T47D (cell line): Measurements from ENCODE around the gene SELPLG.
"Not testable (repeated sequence)": the region's sequence is repeated elsewhere in the genome, so short reads cannot be mapped to it uniquely, and the experiment has no call there.

Experiments
- DNase-seq, 2 experiments: peaks; one replicate each; pipeline versions ENCODE4 v3.0.0 to v3.0.0-alpha.2; 2011 to 2012; ENCODE audit warnings: low read depth in 1 of 2, low spot score in 1 of 2
- JUND ChIP-seq: IDR thresholded peaks from 2 replicates; pipeline ENCODE4 v1.6.1; 2012; ENCODE audit warnings: low read depth
- in situ Hi-C: cut with HindIII; loops from 2 replicates; pipeline ENCODE4 v1.10.0; 2016; ENCODE audit warnings: low sequenced_read_pairs, low pct_unique_long_range_greater_than_20kb

Gene SELPLG

DNA sequence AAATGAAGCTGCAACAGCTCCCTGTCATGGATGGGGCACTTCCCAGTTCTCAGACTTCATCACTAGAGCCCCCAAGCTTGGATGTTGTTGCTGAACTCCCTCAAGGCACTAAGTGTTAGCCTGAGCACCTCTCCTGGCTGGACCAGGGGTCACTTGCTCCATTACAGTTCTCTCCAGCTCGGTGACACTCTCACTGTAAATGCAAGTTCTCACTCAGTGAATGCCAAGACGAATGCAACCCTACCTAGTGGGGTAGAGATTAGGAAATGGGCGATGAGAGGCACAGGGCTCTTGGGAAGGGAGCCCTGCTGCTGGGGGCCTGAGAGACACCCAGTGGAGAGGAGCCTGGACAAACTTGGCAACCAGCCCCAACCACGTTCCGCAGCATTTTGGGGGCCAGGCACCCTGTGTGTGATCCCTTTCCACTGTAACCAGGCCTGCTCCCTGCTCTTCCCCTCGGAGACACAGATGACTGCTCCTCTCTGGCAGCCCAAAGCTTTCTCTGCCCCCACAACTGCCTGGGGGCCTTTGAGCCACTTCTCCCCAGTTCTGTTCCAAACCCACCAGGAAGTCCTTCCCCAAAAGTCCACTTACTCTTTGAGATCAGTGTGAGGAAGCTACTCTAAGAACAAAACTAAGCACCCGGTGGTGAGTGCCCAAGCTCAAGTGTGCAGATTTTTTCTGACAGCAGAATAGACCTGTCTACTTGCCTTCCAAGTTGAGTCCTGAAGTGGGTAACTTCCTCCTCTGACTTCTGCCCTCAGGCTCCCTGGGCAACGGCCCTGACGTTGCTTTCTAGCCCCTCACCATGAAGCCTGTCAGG lies 8.0 kb upstream of the SELPLG start:
- in situ Hi-C loops = no loop called here
- no peak for DNase-seq
- no peak for TF ChIP-seq JUND

DNA sequence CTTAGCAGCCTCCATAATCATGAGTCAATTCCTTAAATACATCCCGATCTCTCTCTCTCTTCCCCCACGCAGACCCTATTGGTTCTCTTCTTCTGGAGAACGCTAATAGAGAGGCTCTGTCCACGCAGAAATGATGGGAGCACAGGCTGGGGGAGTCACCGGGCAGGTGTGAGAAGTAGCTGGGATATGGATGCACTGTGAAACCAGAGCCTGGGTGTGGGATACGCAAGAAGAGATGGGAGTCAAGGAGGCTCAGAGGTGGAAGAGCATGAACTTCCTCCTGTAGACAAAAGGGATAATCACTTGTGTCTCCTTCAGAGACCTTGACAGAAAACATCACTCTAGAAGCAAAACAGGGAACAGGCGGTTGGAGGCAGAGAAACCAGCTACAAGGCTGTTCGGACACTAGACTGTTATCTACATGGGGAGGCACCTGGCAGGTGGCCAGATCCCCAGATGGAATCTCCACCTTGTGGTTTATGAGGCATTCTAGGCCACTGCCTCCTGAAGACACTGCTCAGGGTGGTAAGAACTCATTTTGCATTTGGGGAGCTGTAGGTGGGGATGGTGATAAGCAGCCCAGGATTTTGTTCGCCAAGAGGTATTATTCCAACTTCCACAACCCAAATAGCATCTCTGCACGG lies 7.2 kb upstream of the SELPLG start:
- no peak for TF ChIP-seq JUND
- DNase-seq = no peak
- in situ Hi-C loops = no loop called here

DNA sequence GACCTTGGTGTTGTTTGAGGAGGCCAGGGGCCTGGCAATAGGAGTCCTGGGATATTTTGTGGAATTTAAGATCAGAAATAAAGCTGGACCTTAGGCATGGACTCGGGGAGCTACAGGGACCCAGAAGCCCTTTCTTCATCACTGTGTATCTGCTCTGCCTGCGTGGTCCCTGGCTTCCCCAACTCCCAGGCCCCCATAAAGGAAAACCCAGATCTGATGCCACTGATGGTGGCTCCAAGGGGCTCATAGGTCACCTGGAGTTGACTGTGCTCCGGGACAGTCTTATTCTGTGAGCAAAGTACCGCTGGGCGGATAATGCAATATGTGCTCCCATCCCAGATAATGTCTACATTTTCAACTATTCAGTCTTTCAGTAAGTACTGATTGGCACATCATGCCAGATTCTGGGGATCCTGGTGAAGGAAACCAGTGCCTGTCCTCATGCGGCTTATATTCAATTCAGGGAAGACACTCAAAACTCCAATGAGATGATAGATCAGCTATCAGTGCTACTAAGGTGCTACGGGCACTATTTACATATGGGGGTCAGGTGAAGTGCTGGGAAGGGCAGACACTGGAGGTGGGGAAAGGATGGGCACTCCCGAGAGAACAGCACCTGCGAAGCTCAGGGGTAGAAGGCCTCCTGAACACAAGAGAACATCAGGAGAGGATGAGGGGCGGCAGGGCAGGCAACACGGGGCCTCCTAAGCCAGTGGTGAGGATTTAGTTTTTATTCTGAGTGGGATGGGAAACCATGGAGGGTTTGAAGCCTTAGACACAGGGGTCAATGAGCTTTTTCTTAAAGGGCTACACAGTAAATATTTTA lies 5.5 kb upstream of the SELPLG start:
- DNase-seq = no peak
- TF ChIP-seq JUND = no peak
- in situ Hi-C loops = no loop called here

DNA sequence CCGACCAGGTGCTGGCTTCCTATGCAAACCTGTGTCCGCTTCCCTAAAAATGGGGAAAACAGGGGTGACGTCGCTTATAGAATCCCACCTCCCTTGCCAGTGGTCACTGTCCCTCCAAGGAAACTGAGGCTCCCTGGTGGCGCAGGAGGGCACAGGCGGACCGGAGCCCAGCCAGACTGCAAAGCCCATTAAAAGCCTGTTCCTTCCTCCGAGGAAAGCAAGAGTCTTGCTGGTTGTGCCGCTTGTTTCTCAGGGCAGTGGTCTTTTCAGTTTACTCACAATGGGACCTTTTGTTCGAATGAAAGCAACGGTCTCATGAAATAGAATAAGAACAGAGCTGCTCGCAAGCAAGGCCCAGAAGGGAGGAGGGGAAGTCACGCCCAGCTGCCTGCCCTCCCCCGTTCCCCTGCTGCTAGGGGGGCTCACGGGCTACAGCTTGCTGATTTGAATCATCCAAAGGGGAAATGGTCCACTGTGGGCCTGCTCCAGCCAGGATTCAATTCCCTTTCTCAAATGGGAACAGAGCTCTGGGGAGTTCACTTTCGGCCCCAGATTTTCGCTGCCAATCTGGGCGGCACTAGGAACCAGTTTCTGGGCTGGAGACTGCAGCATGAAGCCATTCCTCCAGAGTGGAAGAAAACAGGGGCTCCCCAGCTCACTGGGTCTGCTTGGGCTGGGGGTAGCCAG lies 4.6 kb upstream of the SELPLG start:
- in situ Hi-C loops = no loop called here
- TF ChIP-seq JUND = no peak
- no peak for DNase-seq

DNA sequence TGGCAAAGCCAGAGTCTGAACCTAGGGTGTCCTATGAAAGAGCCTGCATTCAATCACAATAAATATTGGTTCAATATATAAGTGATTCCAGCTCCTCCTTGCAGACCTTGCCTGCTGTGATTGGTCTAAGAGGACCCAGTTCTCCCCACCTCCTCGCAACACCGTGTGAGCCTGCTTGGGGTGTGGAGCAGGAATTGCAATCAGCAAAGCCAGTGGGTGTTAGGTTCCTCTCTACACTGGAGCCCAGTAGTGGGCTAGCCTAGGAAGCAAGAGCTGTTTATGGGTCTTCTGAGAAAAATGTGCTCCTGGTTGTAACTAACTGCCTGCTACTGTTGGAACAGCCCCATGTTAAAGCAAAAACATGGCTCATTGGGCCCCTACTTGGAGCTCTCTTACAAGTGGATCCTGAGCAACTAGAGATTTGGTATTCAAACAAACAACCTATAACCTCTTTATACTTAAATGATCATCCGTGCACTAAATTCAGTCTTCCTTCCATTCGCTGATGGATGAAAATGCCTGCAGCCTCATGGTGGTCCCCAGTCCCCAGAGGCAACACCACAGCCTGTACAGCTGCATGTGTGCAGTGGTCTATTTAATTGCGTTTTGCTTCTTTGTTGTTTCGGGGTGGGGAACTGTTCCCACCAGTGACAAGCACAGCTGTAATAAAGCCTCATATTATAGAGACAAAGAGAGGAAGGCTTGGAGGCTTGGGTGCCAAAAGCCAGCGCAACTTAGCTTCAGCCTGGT lies 3.7 kb upstream of the SELPLG start:
- no peak for TF ChIP-seq JUND
- in situ Hi-C loops = no loop called here
- DNase-seq = no peak

DNA sequence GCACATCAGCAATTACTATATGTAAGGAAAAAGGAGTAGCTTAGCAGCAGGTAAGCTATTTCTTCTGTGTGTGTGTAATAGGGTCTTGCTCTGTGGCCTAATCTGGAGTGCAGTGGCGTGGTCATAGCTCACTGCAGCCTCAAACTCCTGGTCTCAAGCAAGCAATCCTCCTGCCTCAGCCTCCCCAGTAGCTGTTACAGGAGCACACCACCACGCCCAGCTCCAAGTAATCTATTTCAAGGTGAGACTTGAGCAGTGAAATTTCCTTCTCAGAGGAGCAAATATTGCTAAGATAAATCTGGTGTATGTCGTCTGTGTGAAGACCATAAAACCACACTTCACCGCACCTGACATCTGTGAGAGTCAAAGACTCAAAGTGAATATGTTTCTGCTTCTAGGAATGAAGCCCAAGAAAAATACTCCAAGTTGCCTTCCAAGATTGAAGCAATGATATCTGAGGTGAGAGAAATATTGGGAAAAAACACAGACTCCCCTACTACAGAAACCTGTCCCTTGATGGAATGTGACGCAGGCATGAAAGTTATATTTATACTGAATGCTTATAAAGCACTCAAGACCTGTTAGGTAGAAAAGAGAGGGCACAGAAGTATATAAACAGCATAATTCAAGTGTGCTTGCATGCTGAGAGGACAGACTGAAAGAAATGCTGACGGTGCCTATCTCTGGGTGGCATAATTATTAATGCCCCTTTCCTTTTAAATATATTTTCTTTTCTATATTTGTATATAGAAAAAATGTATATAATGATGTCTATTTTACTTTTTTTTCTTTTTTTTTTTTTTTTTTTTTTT lies 2.5 kb upstream of the SELPLG start:
- TF ChIP-seq JUND = no peak
- DNase-seq = no peak
- in situ Hi-C loops = no loop called here

DNA sequence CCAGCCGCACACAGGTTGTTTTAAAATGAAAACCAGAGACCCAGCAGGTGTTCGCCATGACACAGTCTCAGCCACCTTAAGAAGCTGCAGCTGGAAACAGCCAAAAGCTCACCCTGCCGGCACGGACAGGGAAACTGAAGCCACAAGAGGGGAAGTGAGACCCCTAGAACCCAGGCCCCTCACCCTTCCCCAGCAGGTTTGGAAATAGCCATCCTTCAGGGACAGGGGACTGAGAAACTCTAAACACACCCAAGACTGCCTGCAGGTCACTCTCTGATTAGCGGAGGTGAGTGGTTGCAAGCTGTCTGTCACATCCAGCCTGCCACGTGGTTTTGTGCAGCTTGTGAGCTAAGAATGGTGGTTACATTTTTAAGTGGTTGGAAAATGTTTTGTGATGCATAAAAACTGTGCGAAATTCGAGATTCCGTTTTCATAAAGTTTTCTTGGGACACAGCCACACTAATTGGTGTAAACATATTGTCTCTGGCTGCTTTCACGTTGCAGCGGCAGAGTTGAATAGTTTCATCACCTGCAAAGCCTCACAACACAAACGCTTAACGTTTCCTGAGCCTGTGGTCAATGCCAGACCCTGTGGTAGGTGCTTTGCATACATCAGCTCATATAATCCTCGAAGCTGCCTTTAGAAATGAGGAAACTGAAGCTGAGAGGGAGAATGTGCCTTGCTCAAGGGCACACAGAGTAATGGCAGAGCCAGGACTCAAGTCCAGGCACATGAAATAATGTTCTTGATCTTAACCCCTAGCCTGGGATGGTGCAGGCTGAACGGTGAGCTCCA lies 1.7 kb upstream of the SELPLG start:
- in situ Hi-C loops = no loop called here
- no peak for TF ChIP-seq JUND

DNA sequence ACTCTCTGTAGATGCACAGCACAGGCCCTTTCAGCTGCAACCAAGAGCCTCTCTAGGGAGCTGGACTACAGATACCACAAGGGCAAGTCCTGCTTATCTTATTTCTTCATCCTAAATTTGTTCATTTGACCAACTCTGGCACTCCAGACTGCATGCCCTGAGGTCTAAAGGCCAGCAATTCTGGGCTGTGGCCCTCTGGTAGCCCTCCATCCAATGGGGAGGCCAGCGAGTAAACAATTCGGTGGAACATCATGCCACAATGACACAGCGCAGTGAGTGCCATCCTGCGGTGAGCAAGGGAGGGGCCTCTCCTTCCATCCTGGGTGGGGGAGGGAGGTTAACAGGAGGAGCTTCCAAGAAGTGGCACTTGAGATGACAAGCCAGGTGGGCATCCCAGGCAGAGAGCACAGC lies 652 bp upstream of the SELPLG start:
- no peak for TF ChIP-seq JUND
- in situ Hi-C loops = no loop called here
- DNase-seq = no peak

More for the DNA sequence above, 1.7 kb upstream of the SELPLG start:
- DNase-seq = no peak

DNA sequence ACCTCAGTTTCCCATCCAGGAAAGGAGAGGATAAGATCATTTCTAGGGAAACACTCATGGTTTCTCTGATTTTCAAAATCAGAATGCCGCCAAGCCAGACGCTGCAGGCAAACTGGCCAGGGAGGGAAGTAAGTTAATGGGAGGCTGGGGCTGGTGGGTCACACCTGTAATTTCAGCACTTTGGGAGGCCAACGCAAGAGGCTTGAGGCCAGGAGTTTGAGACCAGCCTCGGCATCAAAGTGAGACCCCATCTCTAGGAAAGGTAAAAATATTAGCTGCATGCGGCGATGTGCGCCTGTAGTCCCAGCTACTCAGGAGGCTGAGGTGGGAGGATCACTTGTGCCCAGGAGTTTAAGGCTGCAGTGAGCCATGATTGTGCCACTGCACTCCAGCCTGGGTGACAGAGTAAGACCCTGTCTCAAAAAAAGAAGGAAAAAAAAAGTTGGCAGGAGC lies 587 bp downstream of the SELPLG start:
- in situ Hi-C loops = no loop called here
- no peak for DNase-seq
- no peak for TF ChIP-seq JUND

DNA sequence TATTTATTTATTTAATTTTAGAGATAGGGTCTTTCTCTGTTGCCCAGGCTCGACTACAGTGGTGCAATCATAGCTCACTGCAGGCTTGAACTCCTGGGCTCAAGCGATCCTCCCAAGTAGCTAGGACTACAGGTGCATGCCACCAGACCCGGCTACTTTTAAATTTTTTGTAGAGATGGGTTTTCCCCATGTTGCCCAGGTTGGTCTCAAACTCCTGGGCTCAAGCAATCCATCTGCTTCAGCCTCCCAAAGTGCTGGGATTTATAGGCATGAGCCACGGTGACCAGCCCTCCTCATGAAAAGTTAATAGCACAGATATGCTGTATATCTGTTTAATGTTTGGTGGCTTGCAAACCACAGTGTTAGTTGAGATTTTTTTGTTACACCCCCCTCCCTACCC lies 2.4 kb downstream of the SELPLG start:
- in situ Hi-C loops = not testable (repeated sequence)

More for the DNA sequence above, 2.4 kb downstream of the SELPLG start:
- DNase-seq = not testable (repeated sequence)
